Stimulated activated CD4-positive, alpha-beta T cell treated with anti-CD3 and anti-CD28 coated beads, Interleukin-4, amount 100 ng/mL, for 1 hour (primary cell): Measurements from ENCODE around the gene SPATA31D1.

ENCODE experiments used
- DNase-seq: peaks from one replicate; pipeline ENCODE4 v3.0.0-alpha.2; 2020

The SPATA31D1 gene

DNA sequence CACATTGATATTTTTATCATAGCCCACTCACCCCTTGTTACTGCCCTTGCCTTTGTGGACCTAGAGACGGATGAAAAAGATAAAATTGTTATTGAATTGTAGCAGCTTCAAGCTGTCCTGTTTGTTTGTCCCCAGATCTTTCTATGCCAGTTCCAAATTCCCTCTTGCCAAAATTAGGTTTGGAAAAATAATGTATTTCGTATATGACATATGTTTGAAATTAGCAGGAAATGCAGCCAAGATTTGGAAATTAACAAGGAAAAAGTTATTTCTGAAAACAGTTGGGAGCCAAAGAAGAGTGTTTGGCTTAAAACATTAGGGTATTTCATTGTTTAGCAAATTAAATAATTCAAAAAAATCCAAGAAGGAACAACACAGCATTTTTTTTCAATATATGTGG is 33.5 kb downstream of the SPATA31D1 start:
- no peak for DNase-seq

DNA sequence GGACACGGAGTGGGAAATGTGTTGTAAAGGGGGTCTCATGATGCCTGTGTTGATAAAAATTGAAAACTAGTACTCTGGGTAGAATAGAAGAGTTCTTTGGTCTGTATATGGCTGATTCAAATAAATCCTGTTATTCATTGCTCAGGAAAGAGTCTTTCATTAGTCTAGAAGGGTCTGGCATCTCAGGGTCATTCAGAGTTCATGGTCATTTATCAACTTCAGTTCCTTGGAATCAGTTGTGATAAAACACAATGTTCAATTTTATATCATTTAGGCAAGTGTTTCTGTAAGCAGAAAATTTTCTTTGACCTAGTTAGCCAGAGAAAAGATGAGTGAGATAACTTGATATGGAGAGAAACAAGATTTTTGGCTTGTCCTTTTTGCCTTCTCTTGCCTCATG is 36.3 kb downstream of the SPATA31D1 start:
- DNase-seq = no peak

DNA sequence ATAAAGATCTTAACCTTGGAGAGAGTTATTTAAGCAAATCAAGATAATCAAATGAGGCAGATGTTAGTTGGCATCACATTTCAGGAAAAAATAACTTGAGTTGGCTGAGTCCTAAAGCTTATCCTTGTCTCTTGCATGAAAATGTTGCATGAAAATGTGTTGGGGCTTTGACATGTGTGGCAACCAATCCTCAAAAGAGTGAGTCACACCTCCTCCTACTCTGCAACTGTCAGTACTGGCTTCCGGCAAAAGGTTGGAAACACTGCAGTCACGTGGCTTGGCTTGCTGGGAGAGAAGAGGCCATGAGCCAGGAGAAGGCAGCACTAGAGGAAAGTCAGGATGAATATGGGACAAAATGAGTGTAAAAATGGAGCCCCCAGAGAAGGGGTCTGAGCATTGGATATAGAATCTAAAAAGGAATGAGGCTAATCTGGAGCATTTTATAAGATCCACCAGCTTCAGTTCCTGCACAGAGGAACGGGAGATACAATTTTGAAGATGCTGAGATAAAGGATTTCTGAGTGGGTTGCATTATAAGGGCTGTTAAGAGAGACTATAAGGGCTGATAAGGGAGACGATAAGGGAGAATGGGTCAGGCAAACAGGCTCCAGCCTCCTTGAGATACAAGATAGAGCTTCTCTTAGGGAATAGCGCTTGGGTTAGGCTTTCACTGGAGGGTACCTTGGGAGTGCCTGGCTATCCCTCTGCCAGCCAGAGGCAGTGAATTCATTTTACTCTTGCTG is 43.1 kb downstream of the SPATA31D1 start:
- DNase-seq = no peak

DNA sequence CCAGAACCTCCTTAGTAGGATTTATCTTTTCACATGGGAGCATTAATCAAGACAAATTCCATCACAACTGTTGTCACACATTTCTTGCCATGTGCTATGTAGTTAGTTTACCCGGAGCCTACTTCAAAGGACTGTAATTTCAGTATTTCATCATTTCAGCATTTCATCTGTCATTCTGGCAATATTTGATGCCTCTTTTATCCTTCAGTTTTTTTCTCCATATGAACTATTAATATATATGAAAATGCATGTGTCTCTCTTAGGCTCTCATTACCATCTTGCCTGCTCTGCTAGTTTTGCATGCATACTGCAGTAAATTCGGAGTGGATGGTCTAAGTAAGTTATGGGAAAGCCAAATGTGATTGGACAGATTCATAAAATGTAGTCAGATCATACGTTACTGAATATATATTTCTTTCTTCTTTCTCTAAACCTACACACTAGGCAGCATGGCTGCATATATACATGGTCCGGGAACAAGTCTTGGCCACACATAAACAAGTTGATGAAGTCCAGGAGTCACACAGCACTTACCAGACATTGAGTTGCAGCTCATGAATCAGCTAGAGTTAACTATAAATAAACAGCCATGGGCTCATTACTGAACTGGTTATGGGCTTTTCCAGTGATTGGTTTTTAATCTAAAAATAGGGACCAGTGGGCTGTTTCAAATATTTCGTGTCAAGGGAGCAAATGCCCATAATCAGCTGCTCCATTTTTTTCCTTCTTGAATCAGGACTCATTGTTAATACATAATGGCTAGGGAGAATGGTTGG is 46.6 kb downstream of the SPATA31D1 start:
- no peak for DNase-seq

DNA sequence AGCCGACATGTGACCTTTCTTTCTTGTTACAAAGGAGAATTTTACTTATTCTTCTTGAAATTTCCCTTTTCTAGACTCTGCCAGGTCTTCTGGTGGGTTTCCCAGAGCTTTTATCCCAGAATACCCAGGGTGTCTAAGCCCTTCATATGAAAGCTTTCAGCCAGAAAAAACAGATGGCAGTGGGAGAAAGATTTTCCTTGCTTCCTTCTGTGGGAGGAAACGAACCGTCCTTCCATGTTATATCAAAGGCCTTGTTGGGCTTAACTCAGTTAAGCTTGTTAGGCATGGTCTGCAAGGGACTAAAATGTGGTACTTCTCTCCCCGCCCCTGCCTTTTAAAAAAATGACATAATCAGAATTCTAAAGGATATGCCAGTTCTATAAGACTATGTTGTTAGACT is 47.5 kb downstream of the SPATA31D1 start:
- no peak for DNase-seq

DNA sequence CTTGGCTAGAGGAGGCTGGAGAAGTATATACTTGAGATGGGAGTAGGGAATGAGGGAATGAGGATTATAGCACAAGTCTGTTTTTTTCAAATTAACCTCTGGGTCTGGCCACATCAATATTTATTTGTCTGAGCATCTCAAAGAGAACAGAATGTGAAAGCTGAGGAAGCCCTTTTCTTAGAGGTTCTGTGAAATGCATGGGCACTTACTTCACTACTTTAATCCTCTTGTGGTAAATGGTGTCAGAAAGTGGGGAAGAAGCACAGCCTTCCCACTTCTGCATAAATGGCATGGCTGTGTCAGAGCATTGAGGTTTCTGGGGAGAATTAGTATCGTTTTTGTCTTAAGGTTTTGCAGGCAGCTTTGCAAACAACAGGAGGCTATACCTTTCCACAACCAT is 48.6 kb downstream of the SPATA31D1 start:
- DNase-seq = no peak

DNA sequence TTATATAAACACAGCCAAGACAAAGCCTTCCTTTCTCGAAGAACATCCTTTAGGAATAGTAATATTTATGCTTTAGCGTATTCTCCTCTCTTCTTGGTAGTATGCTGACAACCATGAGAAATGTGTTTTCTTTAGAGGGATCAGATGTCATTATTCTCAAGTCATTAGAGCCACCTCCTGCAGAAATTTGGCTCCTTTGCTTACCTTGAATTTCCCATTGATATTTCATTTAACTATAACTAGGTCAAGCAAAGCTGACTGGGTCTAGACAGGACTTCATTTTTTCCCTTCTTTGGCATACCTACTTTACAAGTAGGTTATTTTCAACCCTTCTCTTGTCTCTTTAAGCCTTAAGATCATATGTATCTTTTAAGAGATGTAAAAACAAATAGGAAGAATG is 50.3 kb downstream of the SPATA31D1 start:
- DNase-seq = no peak
